Lower leg skin (tissue), 4 donors: ENCODE results near the gene UHRF1. TPM values are rescaled to one million over a fixed set of nuclear protein-coding genes. Genes with fewer than 3 reads are reported as not detected.

ENCODE experiments used
- DNase-seq, 2 donors: peaks; one replicate each; pipeline ENCODE4 v3.0.0-alpha.2; 2019; ENCODE audit warnings: low spot score in 2 of 2
- H3K4me3 ChIP-seq: fragments of 200-600 bp; sonication (generic); 2 replicates; pipeline ENCODE4 v1.5.1; 2017; ENCODE audit warnings: mild to moderate bottlenecking, low read depth; ENCODE audit not compliant: poor library complexity, severe bottlenecking
- POLR2A ChIP-seq, 2 donors: fragments of 450-650 bp; IDR thresholded peaks; one replicate each; pipeline ENCODE4 v1.6.1; 2016 to 2017; ENCODE audit warnings: antibody characterized with exemption in 2 of 2, mild to moderate bottlenecking in 1 of 2, moderate library complexity in 1 of 2
- WGBS, 2 donors: methylation state at CpG; one replicate each; pipeline ENCODE4 v1.1.5; 2018; 5-methylcytosine and 5-hydroxymethylcytosine counted together
- intact Hi-C: fragments of 100-400 bp; cut with DNase I; formaldehyde crosslinking; loops from one replicate; pipeline ENCODE4 v1.15.0; 2023; ENCODE audit warnings: low total_unique reads
- total RNA-seq, 4 donors: library from RNA; depleted of rRNA; stranded (reverse); fragments of >200 nt; gene quantifications; one replicate each; pipeline ENCODE4 v1.1.0, GENCODE V29; 2016
- TF ChIP-seq, protein P1 (sequence below), 3 donors: fragments of 450-650 bp; IDR thresholded peaks; one replicate each; pipeline ENCODE4 v1.5.1; 2016; ENCODE audit warnings: antibody characterized with exemption in 3 of 3, mild to moderate bottlenecking in 3 of 3, moderate library complexity in 2 of 3

The UHRF1 gene
- total RNA-seq, 4 donors from 2014 or later, result 0.53 to 2.4 (median 1.1) TPM

DNA sequence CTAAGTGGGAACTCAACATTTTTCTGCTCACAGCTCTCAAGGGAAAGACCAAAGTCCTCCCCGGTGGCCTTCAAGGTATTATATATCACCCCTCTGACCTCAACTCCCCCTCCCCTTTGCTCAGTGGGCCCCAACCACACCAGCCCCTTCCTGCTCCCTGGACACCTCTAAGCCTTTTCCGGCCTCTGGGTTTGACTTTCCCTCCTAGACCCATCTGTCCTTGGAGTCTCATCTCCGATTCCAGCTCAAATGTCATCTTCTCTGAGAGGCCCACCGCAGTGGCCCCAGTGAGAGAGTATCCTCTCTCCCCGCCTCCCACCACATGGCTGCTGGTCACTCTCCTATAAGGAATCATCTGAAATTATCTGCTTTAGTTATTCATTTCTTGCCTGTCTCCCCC, 941 bp upstream of the UHRF1 start:
- TF ChIP-seq, protein P1, sequence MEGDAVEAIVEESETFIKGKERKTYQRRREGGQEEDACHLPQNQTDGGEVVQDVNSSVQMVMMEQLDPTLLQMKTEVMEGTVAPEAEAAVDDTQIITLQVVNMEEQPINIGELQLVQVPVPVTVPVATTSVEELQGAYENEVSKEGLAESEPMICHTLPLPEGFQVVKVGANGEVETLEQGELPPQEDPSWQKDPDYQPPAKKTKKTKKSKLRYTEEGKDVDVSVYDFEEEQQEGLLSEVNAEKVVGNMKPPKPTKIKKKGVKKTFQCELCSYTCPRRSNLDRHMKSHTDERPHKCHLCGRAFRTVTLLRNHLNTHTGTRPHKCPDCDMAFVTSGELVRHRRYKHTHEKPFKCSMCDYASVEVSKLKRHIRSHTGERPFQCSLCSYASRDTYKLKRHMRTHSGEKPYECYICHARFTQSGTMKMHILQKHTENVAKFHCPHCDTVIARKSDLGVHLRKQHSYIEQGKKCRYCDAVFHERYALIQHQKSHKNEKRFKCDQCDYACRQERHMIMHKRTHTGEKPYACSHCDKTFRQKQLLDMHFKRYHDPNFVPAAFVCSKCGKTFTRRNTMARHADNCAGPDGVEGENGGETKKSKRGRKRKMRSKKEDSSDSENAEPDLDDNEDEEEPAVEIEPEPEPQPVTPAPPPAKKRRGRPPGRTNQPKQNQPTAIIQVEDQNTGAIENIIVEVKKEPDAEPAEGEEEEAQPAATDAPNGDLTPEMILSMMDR (IDR thresholded peaks at IDR 0.05), result no peak
- no peak for TF ChIP-seq POLR2A (IDR thresholded peaks at IDR 0.05)
- 89 to 94% methylated on average over 5 of the region's 5 CpGs for WGBS, 2 donors

DNA sequence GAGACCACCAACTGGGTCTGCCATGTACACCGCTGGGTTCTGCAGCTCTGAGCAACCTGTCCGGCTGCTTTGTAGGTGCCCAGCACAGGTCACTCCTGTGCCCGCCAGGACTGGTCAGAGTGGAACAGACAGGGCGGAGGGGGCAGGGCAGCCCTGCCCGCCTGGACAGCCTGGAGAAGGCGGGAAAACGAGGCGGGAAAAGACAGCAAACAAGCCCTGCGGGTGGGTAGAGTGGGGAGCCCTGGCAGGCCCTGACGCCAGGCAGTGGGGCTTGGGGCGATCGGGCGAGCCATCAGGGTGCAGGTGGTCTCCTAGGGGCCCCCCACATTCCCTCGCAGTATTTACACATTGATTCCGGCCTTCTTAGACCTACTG, 533 bp upstream of the UHRF1 start:
- intact Hi-C loops, result loop anchor here (5.0 kb wide), 1 partner anchor 36 kb away; no protein-coding TSS in a partner anchor
- no peak for DNase-seq
- H3K4me3 ChIP-seq, result no peak overlapping the region
- TF ChIP-seq, protein P1 (IDR thresholded peaks at IDR 0.05), result no peak
- TF ChIP-seq POLR2A (IDR thresholded peaks at IDR 0.05), result no peak
- WGBS, 2 donors, result 80 to 86% methylated on average over 15 of the region's 15 CpGs

More for the DNA sequence above, 941 bp upstream of the UHRF1 start:
- no peak overlapping the region for H3K4me3 ChIP-seq
- no peak for DNase-seq
- intact Hi-C loops, result loop anchor here (5.0 kb wide), 1 partner anchor 36 kb away; no protein-coding TSS in a partner anchor

DNA sequence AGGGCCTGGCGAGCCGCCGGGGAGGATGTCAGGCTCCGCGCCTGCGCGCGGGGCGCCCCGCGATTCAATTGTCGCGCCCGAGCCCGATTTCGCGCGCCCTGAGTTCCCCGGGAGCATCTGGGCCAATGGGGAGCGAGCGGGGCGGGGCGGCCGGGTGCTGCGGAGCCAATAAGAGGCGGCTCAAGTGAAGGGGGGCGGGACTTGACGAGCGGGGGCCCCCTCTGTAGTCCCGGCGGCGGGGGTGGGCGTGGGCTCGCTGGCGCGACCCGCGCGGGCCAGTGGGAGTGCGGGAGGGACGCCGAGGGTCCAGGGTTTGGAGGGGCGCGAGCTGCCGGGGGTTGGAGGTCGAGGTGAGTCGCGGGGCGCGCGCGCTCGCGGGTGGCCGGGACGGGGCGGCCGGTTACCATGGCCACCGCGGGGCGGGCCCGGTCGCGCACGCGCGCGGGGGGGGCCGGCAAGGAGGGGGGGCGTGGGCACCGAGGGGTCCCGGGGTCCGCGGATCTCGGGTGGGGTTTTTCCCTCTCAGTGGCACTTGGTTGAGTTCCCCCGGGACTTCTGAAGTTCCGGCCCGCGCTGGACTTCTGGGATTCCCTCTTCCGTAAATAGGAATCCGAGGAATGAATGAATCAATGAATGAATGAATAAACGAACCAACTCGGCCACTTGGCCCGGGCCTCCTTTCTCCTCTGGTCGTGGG, 744 bp downstream of the UHRF1 start:
- 1 to 2% methylated on average over 32 to 35 of the region's 85 CpGs for WGBS, 2 donors
- DNase-seq, result peak; percentile 87 to 98

DNA sequence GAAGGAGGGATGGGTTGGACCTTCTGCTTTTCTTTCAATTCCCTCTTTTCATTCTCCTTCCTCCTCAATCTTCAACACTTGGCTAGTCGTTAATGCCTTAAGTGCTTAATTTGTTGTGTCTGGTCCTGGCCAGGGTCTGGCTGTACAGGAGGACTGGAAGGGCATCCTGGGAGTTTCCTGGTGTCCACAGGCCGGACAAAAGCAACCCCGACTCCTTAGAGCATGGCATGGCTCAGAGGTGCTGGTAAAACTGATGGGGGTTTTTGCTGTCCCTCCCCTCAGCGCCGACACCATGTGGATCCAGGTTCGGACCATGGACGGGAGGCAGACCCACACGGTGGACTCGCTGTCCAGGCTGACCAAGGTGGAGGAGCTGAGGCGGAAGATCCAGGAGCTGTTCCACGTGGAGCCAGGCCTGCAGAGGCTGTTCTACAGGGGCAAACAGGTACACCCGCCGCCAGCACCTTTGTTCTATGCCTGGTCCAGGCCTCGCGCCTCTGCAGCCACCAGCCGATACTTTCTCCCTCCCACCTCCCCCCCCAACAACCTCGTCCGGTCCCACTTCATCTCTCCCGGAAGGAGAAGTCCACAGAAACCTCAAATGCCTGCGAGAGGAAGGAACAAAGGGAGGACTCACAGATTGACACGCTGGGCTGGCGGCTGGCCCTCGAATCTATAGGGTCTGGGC, 1.4 kb downstream of the UHRF1 start:
- no peak for TF ChIP-seq POLR2A (IDR thresholded peaks at IDR 0.05)
- TF ChIP-seq, protein P1 (IDR thresholded peaks at IDR 0.05), result no peak
- intact Hi-C loops, result no loop called here
- WGBS, 2 donors, result 35 to 36% methylated on average over 22 to 23 of the region's 23 CpGs
- no peak overlapping the region for H3K4me3 ChIP-seq
- no peak for DNase-seq

More for the DNA sequence above, 744 bp downstream of the UHRF1 start:
- intact Hi-C loops, result loop anchor here (5.0 kb wide), 1 partner anchor 38 kb away; no protein-coding TSS in a partner anchor
- TF ChIP-seq, protein P1 (IDR thresholded peaks at IDR 0.05), result no peak
- no peak for TF ChIP-seq POLR2A (IDR thresholded peaks at IDR 0.05)
- peak overlapping the region; percentile 55 for H3K4me3 ChIP-seq

DNA sequence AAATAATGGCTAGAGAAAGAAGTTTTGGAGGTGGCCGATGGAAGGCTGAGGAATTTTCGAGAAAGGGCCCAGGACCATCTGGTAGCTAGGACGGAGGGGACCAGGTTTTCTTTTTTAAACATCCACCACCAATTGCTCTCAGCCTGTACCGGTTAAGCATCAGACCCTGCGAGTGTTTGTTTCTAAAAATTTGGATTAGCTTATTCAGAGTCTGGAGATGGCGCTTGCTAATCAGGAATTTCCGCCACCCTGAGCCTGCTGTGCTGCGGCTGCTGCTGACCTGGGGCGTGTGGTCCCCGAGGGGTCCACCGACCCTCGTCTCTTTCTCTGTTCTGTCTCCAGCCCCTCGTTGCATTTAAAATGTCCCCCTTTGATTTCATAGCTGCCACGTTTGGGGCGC, 2.0 kb downstream of the UHRF1 start:
- TF ChIP-seq, protein P1 (IDR thresholded peaks at IDR 0.05), result no peak
- TF ChIP-seq POLR2A (IDR thresholded peaks at IDR 0.05), result no peak
- intact Hi-C loops, result no loop called here
- WGBS, 2 donors, result 36 to 43% methylated on average over 15 of the region's 15 CpGs
- H3K4me3 ChIP-seq, result no peak overlapping the region
- no peak for DNase-seq
